ENCODE data around the gene LRRC59. TPM values are rescaled to one million over a fixed set of nuclear protein-coding genes. Genes with fewer than 3 reads are reported as not detected.
A peak's percentile ranks its signal among the peaks of the same experiment; 100 is the strongest.

The LRRC59 gene
- total and polyA plus RNA-seq, 2 of the 13 experiments (the other 11 are each of a cell fraction or from before 2014, with no cell fraction given) = 87.3 to 222 TPM

DNA sequence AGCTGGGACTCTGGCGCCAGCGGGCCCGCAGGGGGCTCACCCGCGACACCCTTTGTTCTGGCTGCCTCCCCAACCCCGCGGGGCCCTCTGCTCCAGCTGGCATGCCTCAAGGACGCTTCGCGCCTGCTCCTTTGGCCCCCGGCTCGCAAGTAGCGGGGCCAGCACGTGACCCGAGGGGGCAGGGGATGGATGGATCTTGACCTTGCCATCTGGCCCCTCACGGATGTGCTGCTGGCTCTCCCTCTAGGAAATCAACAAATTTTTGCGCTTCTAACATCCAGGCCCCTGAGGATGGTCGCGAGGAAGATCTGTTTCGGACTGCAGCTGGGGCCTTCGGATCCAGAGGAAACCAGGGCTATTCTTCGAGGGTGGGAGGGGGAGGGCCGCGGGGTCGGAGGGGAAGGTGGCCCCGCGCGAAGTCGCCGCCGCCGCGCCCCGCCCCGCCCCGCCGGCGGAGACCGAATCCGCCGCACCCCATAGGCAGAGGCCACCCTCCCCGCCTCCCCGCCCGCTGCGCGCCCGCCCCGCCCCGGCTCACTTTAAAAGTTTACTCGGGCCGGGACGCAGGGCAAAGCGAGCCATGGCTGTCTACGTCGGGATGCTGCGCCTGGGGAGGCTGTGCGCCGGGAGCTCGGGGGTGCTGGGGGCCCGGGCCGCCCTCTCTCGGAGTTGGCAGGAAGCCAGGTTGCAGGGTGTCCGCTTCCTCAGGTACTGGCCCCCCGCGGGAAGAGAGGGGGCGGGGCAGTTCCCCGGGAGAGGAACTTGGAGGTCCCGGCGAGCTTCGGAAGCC lies 28.6 kb upstream of the LRRC59 start, which contains the start of gene ACSF2 (continued):
- TF ChIP-seq, protein P1, sequence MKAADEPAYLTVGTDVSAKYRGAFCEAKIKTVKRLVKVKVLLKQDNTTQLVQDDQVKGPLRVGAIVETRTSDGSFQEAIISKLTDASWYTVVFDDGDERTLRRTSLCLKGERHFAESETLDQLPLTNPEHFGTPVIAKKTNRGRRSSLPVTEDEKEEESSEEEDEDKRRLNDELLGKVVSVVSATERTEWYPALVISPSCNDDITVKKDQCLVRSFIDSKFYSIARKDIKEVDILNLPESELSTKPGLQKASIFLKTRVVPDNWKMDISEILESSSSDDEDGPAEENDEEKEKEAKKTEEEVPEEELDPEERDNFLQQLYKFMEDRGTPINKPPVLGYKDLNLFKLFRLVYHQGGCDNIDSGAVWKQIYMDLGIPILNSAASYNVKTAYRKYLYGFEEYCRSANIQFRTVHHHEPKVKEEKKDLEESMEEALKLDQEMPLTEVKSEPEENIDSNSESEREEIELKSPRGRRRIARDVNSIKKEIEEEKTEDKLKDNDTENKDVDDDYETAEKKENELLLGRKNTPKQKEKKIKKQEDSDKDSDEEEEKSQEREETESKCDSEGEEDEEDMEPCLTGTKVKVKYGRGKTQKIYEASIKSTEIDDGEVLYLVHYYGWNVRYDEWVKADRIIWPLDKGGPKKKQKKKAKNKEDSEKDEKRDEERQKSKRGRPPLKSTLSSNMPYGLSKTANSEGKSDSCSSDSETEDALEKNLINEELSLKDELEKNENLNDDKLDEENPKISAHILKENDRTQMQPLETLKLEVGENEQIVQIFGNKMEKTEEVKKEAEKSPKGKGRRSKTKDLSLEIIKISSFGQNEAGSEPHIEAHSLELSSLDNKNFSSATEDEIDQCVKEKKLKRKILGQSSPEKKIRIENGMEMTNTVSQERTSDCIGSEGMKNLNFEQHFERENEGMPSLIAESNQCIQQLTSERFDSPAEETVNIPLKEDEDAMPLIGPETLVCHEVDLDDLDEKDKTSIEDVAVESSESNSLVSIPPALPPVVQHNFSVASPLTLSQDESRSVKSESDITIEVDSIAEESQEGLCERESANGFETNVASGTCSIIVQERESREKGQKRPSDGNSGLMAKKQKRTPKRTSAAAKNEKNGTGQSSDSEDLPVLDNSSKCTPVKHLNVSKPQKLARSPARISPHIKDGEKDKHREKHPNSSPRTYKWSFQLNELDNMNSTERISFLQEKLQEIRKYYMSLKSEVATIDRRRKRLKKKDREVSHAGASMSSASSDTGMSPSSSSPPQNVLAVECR (CRISPR knock-in tag; IDR thresholded peaks at IDR 0.05; ENCODE audit: borderline replicate concordance) = peak; percentile 34; the same call in 1 of the 2 replicates
- TF ChIP-seq, protein P2, sequence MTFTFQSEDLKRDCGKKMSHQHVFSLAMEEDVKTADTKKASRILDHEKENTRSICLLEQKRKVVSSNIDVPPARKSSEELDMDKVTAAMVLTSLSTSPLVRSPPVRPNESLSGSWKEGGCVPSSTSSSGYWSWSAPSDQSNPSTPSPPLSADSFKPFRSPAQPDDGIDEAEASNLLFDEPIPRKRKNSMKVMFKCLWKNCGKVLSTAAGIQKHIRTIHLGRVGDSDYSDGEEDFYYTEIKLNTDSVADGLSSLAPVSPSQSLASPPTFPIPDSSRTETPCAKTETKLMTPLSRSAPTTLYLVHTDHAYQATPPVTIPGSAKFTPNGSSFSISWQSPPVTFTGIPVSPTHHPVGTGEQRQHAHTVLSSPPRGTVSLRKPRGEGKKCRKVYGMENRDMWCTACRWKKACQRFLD (CRISPR knock-in tag; IDR thresholded peaks at IDR 0.05; ENCODE audit: borderline replicate concordance) = no peak
- TF ChIP-seq KDM1A (CRISPR knock-in tag; IDR thresholded peaks at IDR 0.05) (no peak), ZNF230 (CRISPR knock-in tag; IDR thresholded peaks at IDR 0.05) (no peak), ZNF136 (CRISPR knock-in tag; IDR thresholded peaks at IDR 0.05; ENCODE audit: low read depth) (no peak), KDM3A (CRISPR knock-in tag; IDR thresholded peaks at IDR 0.05; ENCODE audit: low read depth) (0 out of 2 replicates have a peak, but pooled peaks have one; percentile 40), EHMT2 (IDR thresholded peaks at IDR 0.05; ENCODE audit: borderline replicate concordance, low read depth, low read length) (no peak), POLR2AphosphoS5 (IDR thresholded peaks at IDR 0.05; ENCODE audit: low read depth, low read length) (peak; percentile 80), SP140L (CRISPR knock-in tag; IDR thresholded peaks at IDR 0.05; ENCODE audit: borderline replicate concordance) (0 out of 2 replicates have a peak, but pooled peaks have one; percentile 15), CCDC6 (CRISPR knock-in tag; IDR thresholded peaks at IDR 0.05) (no peak), NCOA2 (CRISPR knock-in tag; IDR thresholded peaks at IDR 0.05) (0 out of 2 replicates have a peak, but pooled peaks have one; percentile 19), ELF1 (CRISPR knock-in tag; IDR thresholded peaks at IDR 0.05) (no peak), ZNF746 (CRISPR knock-in tag; IDR thresholded peaks at IDR 0.05) (0 out of 2 replicates have a peak, but pooled peaks have one; percentile 46), ZNF138 (CRISPR knock-in tag; IDR thresholded peaks at IDR 0.05; ENCODE audit: low read depth) (no peak), PHF5A (CRISPR knock-in tag; IDR thresholded peaks at IDR 0.05; ENCODE audit: low read depth, unreplicated experiment) (no peak), SRSF4 (IDR thresholded peaks at IDR 0.05; ENCODE audit: low read depth, low read length, poor library complexity, severe bottlenecking) (no peak)
- TF ChIP-seq, protein P3, sequence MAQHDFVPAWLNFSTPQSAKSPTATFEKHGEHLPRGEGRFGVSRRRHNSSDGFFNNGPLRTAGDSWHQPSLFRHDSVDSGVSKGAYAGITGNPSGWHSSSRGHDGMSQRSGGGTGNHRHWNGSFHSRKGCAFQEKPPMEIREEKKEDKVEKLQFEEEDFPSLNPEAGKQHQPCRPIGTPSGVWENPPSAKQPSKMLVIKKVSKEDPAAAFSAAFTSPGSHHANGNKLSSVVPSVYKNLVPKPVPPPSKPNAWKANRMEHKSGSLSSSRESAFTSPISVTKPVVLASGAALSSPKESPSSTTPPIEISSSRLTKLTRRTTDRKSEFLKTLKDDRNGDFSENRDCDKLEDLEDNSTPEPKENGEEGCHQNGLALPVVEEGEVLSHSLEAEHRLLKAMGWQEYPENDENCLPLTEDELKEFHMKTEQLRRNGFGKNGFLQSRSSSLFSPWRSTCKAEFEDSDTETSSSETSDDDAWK (CRISPR knock-in tag; IDR thresholded peaks at IDR 0.05) = no peak
- TF ChIP-seq, protein P4, sequence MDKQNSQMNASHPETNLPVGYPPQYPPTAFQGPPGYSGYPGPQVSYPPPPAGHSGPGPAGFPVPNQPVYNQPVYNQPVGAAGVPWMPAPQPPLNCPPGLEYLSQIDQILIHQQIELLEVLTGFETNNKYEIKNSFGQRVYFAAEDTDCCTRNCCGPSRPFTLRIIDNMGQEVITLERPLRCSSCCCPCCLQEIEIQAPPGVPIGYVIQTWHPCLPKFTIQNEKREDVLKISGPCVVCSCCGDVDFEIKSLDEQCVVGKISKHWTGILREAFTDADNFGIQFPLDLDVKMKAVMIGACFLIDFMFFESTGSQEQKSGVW (CRISPR knock-in tag; IDR thresholded peaks at IDR 0.05; ENCODE audit: borderline replicate concordance) = no peak
- TF ChIP-seq, protein P5, sequence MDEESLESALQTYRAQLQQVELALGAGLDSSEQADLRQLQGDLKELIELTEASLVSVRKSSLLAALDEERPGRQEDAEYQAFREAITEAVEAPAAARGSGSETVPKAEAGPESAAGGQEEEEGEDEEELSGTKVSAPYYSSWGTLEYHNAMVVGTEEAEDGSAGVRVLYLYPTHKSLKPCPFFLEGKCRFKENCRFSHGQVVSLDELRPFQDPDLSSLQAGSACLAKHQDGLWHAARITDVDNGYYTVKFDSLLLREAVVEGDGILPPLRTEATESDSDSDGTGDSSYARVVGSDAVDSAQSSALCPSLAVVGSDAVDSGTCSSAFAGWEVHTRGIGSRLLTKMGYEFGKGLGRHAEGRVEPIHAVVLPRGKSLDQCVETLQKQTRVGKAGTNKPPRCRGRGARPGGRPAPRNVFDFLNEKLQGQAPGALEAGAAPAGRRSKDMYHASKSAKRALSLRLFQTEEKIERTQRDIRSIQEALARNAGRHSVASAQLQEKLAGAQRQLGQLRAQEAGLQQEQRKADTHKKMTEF (CRISPR knock-in tag; IDR thresholded peaks at IDR 0.05) = peak; percentile 64; the same call in 1 of the 2 replicates

Measured in HepG2 (cell line).